Naive thymus-derived CD8-positive, alpha-beta T cell (primary cell): ENCODE results near the gene FLOT2. TPM values are rescaled to one million over a fixed set of nuclear protein-coding genes. Genes with fewer than 3 reads are reported as not detected.
A peak's percentile ranks its signal among the peaks of the same experiment; 100 is the strongest.
"Not testable (repeated sequence)": the region's sequence is repeated elsewhere in the genome, so short reads cannot be mapped to it uniquely, and the experiment has no call there.

Experiments used
- ATAC-seq, 2 donors: fragments of 150-1000 bp; cut with Tn5 transposase in 1 of 2; sonication (Bioruptor Pico), chemical (Tn5 transposase) in 1 of 2; 1 replicate in 1 of 2; 2 replicates in 1 of 2; pipeline ENCODE4 v1.10.0; 2021; ENCODE audit warnings: mild to moderate bottlenecking in 2 of 2, moderate library complexity in 2 of 2
- POLR2A ChIA-PET: fragments of 350-600 bp; sonication (Branson Sonifier 250); formaldehyde crosslinking; loops from one replicate; lab custom pipeline; 2021; ENCODE audit warnings: antibody characterized with exemption; lab: Charles Lee
- DNase-seq, 10 donors: peaks; one replicate each; pipeline versions ENCODE4 v3.0.0 to v3.0.0-alpha.2; 2020 to 2022
- H3K27ac Mint-ChIP-seq, 10 donors: one replicate each; pipeline ENCODE4 v1.8.0; 2020 to 2022; ENCODE audit warnings: mild to moderate bottlenecking in 10 of 10, mixed read lengths in 10 of 10, moderate library complexity in 4 of 10, inconsistent platforms in 1 of 10
- H3K27me3 Mint-ChIP-seq, 5 donors: one replicate each; pipeline ENCODE4 v1.8.0; 2021 to 2022; ENCODE audit warnings: mixed read lengths in 5 of 5
- H3K36me3 Mint-ChIP-seq, 3 donors: one replicate each; pipeline ENCODE4 v1.8.0; 2020 to 2022; ENCODE audit warnings: mixed read lengths in 3 of 3, mild to moderate bottlenecking in 2 of 3, inconsistent platforms in 1 of 3
- H3K4me1 Mint-ChIP-seq, 4 donors: one replicate each; pipeline ENCODE4 v1.8.0; 2021 to 2022; ENCODE audit warnings: mixed read lengths in 4 of 4
- H3K4me3 Mint-ChIP-seq, 10 donors: one replicate each; pipeline ENCODE4 v1.8.0; 2020 to 2022; ENCODE audit warnings: mild to moderate bottlenecking in 10 of 10, mixed read lengths in 10 of 10, moderate library complexity in 6 of 10, inconsistent platforms in 1 of 10
- H3K9me3 Mint-ChIP-seq, 9 donors: one replicate each; pipeline ENCODE4 v1.8.0; 2020 to 2022; ENCODE audit warnings: mixed read lengths in 9 of 9, mild to moderate bottlenecking in 3 of 9, inconsistent platforms in 1 of 9, moderate library complexity in 1 of 9
- polyA plus RNA-seq, 3 donors: library from polyadenylated mRNA; unstranded; fragments of 300-500 nt; fragmentation: Illumina TruSeq; gene quantifications; one replicate each; pipeline ENCODE4 v1.2.3, GENCODE V29; 2021
- total RNA-seq, 8 experiments: library from RNA in 2 of 8; stranded (reverse) in 2 of 8; gene quantifications; one replicate each; pipeline ENCODE4 v1.2.3 and lab custom pipeline; 2021 to 2026

The FLOT2 gene
- total and polyA plus RNA-seq, 5 experiments from 2014 or later: 206 to 253 (median 230) TPM

DNA sequence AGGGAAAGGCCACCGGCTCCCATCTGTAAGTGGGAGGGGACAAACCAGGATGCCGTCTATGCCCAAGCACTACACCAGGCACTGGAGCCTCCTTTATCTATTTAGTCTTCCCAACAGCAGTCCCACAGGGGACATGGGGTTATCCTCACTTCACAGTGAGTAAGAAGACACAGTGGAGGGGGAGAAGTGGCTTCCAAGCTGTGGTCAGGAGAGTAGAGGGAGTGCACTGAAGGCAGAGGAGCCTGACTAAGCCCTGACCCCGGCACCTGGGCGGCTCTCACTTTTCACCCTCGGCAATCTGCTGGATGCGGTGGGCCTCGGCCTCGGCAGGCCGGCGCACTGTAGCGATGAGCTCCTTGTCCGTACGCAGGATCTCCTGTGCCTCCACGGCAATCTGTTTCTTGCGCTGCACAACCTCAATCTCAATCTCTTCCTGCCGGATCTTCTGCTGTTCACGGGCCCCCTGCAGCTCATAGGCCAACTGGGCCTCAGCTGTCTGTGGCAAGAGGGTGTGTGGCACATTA is 15.9 kb downstream of the FLOT2 start:
- Mint-ChIP-seq H3K27me3 (no peaks in the 10 kb centered on the region), H3K4me1 (peaks cover 9 to 20% (median 14%) of the 10 kb centered on the region in 4 donors), H3K4me3 (no peak overlapping the region), H3K36me3 (peaks cover 6 to 74% (median 23%) of the 10 kb centered on the region in 3 donors), H3K27ac (no peak overlapping the region), H3K9me3 (no peaks in the 10 kb centered on the region)
- ATAC-seq (no peak), DNase-seq (no peak)
- POLR2A ChIA-PET: interaction anchor here (0.9 to 2.2 kb wide), 5 partner anchors 13 to 48 kb away, joined by 3 to 5 read pairs (median 3); no protein-coding TSS in a partner anchor

DNA sequence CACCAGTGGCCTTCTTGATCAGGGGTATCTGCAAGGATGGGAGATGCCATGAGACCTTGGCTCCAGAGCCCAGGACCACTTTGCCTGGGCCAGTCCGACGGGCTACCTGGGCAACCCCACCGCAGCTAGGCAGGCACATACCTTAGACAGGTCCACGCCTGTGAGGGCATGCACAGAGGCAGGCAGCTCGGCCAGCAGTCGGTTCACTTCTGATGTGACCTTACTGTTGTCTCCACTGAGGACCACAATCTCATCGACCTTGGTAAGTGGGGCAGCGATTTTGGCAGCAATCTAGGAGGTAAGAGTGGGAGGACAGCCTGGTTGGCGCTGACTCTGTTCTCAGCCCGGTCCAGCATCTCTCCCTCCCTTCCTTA is 17.0 kb downstream of the FLOT2 start:
- Mint-ChIP-seq H3K36me3 (peaks cover 6 to 68% (median 23%) of the 10 kb centered on the region in 3 donors), H3K4me1 (peaks cover 9 to 17% (median 10%) of the 10 kb centered on the region in 4 donors), H3K27me3 (no peaks in the 10 kb centered on the region), H3K9me3 (no peaks in the 10 kb centered on the region), H3K4me3 (no peak overlapping the region), H3K27ac (peak overlapping the region in 1 of 10 donors; percentile 24)
- POLR2A ChIA-PET: interaction anchor here (2.2 kb wide), 1 partner anchor 16 kb away, joined by 5 read pairs; no protein-coding TSS in a partner anchor
- no peak for DNase-seq
- ATAC-seq: no peak

DNA sequence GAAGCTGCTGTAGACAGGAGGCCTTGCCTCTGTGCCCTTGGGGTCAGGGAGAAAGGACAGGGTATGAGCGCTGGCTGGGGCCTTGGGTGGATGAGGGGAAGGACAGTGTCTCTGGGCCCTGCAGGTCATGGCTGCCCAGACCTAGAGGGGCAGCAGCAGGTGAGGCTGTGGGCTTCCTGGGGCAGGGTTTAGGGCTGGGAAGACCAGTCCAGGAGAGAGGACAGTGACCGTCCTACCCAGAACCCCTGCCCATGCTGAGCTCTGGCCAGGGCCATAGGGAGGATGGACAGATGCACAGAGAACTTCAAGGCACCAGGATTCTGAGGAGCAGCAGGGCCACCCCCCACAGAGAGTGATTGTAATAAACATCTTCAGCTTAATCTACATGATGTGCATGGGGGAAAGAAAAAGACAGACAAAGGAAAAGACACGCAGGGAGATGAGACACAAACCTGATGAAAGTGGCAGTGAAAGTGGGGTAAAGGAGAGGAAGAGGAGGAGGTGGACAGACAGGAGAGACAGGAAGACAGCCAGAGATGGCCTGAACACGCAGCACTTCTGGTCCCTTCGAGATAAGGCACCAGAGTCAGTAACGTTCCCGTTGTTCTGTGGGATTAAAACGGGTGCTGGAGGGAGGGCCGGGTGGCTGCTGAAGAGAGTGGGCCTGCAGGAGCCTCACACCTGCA is 17.5 kb downstream of the FLOT2 start:
- DNase-seq (no peak), ATAC-seq (no peak)
- Mint-ChIP-seq H3K4me1 (peaks cover 3 to 12% (median 5%) of the 10 kb centered on the region in 4 donors), H3K27me3 (no peaks in the 10 kb centered on the region), H3K9me3 (no peaks in the 10 kb centered on the region), H3K4me3 (no peak overlapping the region), H3K27ac (peak overlapping the region in 4 of 10 donors; percentile 16 to 66 (median 45)), H3K36me3 (peaks cover 6 to 62% (median 23%) of the 10 kb centered on the region in 3 donors)
- POLR2A ChIA-PET: interaction anchor here (1.3 to 2.9 kb wide), 3 partner anchors 13 to 20 kb away, joined by 3 to 16 read pairs (median 6); no protein-coding TSS in a partner anchor

DNA sequence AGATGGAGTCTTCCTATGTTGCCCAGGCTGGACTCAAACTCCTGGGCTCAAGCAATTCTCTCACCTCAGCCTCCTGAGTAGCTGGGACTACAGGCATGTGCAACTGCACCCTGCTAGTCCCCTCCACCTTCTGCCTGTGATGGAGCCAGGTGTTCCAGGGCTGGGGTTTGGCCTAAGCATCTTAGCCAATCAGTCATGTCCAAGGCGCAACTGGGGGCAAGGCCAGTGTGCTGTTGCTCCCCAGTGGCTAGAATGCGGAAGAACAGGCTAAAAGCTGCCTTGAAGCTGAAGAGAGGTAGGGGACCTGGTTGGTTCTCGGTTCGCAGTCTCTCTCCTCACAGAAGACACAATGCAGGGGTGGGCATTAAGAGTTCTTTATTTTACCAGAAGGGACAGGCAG is 18.6 kb downstream of the FLOT2 start:
- DNase-seq: no peak
- POLR2A ChIA-PET: interaction anchor here (1.0 to 2.9 kb wide), 5 partner anchors 14 to 22 kb away, joined by 3 to 16 read pairs (median 5); partner anchors contain the start of gene FLOT2

DNA sequence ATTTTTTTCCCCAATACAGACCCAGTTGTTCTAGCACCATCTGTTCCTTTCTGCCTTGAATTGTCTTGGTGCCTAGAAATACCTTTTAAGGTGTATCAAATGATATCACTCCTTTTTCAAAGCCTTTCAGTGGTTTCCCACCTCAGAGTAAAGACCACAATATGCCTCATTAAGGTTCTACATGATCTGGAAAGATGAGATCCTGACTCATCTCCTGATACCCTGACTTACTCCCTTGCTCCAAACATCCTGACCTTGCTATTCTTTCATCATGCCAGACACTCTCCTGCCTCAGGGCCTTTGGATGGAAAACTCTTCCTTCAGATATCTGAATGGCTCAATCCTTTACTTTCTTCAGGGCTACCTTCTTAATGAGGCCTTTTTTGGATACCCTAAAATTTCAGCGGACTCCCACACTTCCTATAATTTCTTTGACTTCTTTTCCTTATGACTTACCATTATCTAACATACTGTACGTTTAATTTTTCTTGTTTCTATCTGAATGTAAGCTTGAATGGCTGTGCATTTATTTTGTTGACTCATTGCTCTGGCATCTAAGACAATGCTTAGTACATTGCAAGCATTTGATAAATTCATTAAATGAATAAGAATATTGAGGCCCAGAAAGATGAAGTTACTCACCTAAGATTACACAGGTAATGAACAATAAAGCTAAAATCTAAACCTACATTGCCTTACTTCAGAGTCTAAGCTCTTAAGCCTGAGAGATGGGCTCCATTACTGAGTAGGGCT is 19.2 kb downstream of the FLOT2 start:
- H3K27me3 Mint-ChIP-seq: no peaks in the 10 kb centered on the region
- H3K9me3 Mint-ChIP-seq: no peaks in the 10 kb centered on the region
- H3K27ac Mint-ChIP-seq: peak overlapping the region in 4 of 10 donors; percentile 18 to 59 (median 44)
- POLR2A ChIA-PET: interaction anchor here (1.0 to 2.9 kb wide), 5 partner anchors 15 to 22 kb away, joined by 3 to 16 read pairs (median 5); partner anchors contain the start of gene FLOT2
- ATAC-seq (no peak), DNase-seq (no peak)
- peaks cover 6 to 50% (median 23%) of the 10 kb centered on the region in 3 donors for H3K36me3 Mint-ChIP-seq
- peaks cover 0 to 4% (median under 1%) of the 10 kb centered on the region in 4 donors for H3K4me1 Mint-ChIP-seq
- no peak overlapping the region for H3K4me3 Mint-ChIP-seq

More for the DNA sequence above, 18.6 kb downstream of the FLOT2 start:
- no peaks in the 10 kb centered on the region for H3K9me3 Mint-ChIP-seq
- peak; percentile 33 to 38 for ATAC-seq
- no peak overlapping the region for H3K4me3 Mint-ChIP-seq
- peaks cover 0 to 5% (median under 1%) of the 10 kb centered on the region in 4 donors for H3K4me1 Mint-ChIP-seq
- peaks cover 6 to 52% (median 23%) of the 10 kb centered on the region in 3 donors for H3K36me3 Mint-ChIP-seq
- no peaks in the 10 kb centered on the region for H3K27me3 Mint-ChIP-seq
- peak overlapping the region in 2 of 10 donors; percentile 24 to 53 for H3K27ac Mint-ChIP-seq

DNA sequence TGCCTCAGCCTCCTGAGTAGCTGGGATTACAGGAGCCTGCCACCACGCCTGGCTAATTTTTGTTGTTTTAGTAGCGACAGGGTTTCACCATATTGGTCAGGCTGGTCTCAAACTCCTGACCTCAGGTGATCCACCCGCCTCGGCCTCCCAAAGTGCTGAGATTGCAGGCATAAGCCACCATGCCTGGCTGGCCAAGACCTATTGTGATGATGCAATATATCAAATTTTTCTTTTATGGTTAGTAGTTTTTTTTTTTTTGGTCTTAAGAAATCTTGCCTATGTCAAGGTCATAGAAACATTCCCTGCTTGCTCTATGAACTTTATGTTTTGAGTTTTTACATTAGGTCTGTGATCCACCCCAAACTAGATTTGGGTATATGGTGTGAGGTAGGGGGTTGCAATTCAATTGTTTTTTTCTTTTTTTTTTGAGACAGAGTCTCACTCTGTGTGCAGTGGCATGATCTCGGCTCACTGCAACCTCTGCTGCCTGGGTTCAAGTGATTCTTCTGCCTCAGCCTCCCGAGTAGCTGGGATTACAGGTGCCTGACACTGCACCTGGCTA is 20.3 kb downstream of the FLOT2 start:
- POLR2A ChIA-PET: interaction anchor here (2.9 kb wide), 1 partner anchor 16 kb away, joined by 16 read pairs; no protein-coding TSS in a partner anchor
- not testable (repeated sequence) for DNase-seq, H3K4me3 Mint-ChIP-seq, H3K9me3 Mint-ChIP-seq, H3K4me1 Mint-ChIP-seq, H3K27me3 Mint-ChIP-seq, ATAC-seq
- Mint-ChIP-seq H3K27ac (peak overlapping the region in 1 of 10 donors; percentile 37), H3K36me3 (peaks cover 6 to 39% (median 20%) of the 10 kb centered on the region in 3 donors)

DNA sequence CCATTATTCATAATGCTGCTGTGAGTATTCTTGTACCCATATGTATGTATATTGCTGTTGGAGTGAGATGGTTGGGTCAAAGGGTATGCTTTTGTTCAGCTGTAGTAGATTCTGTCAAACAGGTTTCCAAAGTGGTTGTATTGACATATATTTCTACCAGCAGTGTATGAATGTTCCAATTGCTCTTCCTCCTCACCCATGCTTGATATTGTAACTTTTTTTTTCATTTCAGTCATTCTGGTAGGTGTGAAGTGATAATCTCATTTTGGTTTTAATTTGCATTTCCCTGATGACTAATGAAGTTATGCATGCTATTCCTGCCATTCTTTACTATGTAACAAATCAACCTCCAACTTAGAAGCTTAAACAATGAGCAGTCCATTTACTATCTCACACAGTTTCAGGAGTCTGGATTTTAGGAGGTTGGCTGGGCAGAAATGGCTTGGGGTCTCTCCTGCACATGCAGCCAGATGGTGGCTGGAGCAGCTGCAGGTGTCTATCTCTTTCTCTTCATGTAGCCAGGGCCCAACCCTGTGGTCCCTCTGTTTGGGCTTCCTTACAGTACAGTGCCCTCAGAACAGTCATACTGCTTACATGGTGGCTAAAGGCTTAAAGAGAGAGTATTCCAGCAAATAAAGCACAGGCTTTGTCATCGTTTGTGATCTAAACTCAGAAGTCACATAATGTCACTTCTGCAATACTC is 21.5 kb downstream of the FLOT2 start:
- Mint-ChIP-seq H3K4me3 (no peak overlapping the region), H3K4me1 (peaks cover 6 to 15% (median 11%) of the 10 kb centered on the region in 4 donors), H3K36me3 (peaks cover 6 to 32% (median 18%) of the 10 kb centered on the region in 3 donors), H3K27me3 (no peaks in the 10 kb centered on the region), H3K27ac (peak overlapping the region in 2 of 10 donors; percentile 17 to 19), H3K9me3 (no peaks in the 10 kb centered on the region)
- POLR2A ChIA-PET: interaction anchor here (1.6 kb wide), 1 partner anchor 20 kb away, joined by 6 read pairs; no protein-coding TSS in a partner anchor
- DNase-seq (no peak), ATAC-seq (no peak)

DNA sequence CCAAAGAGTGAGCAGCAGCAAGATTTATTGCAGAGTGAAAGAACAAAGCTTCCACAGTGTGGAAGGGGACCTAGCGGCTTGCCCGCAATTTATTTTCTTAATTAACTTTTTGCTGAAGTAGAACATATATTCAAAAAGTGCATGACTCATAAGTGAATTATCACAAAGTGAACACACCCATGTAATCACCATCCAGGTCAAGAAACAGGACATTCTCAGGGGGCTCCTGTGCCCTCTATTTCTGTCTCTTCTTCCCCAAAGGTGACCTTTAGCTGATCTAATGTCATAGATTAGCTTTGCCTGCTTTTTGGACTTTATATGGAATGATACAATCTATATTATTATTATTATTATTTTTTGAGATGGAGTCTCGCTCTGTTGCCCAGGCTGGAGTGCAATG is 22.8 kb downstream of the FLOT2 start:
- H3K9me3 Mint-ChIP-seq: no peaks in the 10 kb centered on the region
- POLR2A ChIA-PET: interaction anchor here (0.6 to 1.6 kb wide), 3 partner anchors 21 to 245 kb away, joined by 3 to 7 read pairs (median 6); no protein-coding TSS in a partner anchor
- H3K4me1 Mint-ChIP-seq: peaks cover 8 to 18% (median 14%) of the 10 kb centered on the region in 4 donors
- H3K36me3 Mint-ChIP-seq: peaks cover 6 to 19% (median 16%) of the 10 kb centered on the region in 3 donors
- H3K27ac Mint-ChIP-seq: no peak overlapping the region
- H3K27me3 Mint-ChIP-seq: no peaks in the 10 kb centered on the region
- H3K4me3 Mint-ChIP-seq: no peak overlapping the region
- ATAC-seq (no peak), DNase-seq (no peak)

DNA sequence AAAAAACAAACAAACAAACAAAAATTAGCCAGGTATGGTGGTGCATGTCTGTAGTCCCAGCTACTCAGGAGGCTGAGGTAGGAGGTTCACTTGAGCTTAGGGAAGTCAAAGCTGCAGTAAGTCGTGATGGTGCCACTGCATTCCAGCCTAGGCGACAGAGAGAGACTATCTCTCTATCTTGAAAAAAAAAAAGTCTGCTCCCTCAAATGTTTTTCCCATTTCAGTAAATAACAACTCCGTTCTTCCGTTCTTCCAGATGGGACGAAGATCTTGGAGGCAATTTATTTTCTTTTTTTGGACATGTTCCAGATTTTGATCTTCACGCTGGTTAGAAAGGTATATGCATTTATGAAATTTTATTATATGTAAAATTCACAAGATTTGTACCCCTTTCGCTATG is 23.7 kb downstream of the FLOT2 start:
- DNase-seq: no peak
- Mint-ChIP-seq H3K4me1 (peaks cover 8 to 18% (median 14%) of the 10 kb centered on the region in 4 donors), H3K4me3 (no peak overlapping the region), H3K36me3 (peaks cover 6 to 12% (median 10%) of the 10 kb centered on the region in 3 donors), H3K9me3 (no peaks in the 10 kb centered on the region), H3K27me3 (no peaks in the 10 kb centered on the region), H3K27ac (peak overlapping the region in 1 of 10 donors; percentile 71)
- ATAC-seq: no peak
- POLR2A ChIA-PET: no interaction called here

DNA sequence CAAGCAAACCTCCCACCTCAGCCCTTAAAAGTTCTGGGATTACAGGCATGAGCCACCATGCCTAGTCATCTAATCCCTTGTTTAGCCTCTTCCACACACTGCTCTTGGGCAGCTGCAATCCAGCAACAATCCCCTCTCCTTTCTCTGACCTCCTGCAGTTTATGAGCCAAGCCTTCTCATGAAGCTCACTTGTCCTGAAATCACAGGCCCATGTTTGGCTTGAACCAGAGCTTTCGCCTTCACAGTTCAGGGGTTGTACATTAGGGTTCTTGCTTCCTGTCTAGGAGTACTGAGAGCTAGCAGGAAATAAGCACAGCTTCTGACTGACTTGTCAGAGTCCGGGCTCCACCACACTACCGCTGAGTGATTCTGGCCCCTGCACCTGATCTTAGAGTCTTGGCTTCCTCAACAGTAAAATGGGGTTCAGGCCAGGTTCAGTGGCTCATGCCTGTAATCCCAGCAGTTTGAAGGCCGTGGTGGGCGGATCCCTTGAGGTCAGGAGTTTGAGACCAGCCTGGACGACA is 26.4 kb downstream of the FLOT2 start:
- Mint-ChIP-seq H3K9me3 (no peaks in the 10 kb centered on the region), H3K4me3 (peak overlapping the region in 9 of 10 donors; percentile 48 to 80 (median 61)), H3K27me3 (no peaks in the 10 kb centered on the region), H3K4me1 (peaks cover 7 to 18% (median 13%) of the 10 kb centered on the region in 4 donors), H3K36me3 (no peaks in the 10 kb centered on the region), H3K27ac (peak overlapping the region; percentile 86 to 100 (median 96))
- ATAC-seq (peak; percentile 100), DNase-seq (peak in 7 of 10 donors; percentile 3 to 58 (median 33))
- POLR2A ChIA-PET: interaction anchor here (0.6 to 2.2 kb wide), 13 partner anchors 10 to 143 kb away, joined by 3 to 36 read pairs (median 6); partner anchors contain the start of genes ERAL1, FAM222B and FLOT2

DNA sequence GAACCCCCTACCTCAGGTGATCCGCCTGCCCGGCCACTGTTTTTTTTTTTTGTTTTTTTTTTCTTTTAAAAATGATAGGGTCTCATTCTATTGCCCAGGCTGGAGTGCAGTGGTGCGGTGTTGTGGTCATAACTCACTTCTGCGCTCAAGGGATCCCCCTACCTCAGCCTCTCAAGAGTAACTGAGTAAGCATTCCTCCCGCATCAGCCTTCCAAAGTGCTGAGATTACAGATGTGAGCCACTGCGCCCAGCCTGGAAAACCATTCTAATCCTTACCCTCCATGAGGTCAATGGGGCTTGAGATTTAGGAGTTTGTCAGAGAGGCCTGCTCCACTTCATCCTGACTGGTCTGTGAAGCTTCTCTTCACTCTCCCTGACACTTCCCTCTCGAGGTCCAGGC is 30.3 kb downstream of the FLOT2 start:
- H3K4me1 Mint-ChIP-seq: peaks cover 5 to 17% (median 13%) of the 10 kb centered on the region in 4 donors
- no peak overlapping the region for H3K27ac Mint-ChIP-seq
- no peaks in the 10 kb centered on the region for H3K36me3 Mint-ChIP-seq
- POLR2A ChIA-PET: interaction anchor here (1.1 kb wide), 1 partner anchor 30 kb away, joined by 3 read pairs; the partner anchor contains the start of gene FLOT2
- no peaks in the 10 kb centered on the region for H3K9me3 Mint-ChIP-seq
- no peaks in the 10 kb centered on the region for H3K27me3 Mint-ChIP-seq
- ATAC-seq (no peak), DNase-seq (no peak)
- H3K4me3 Mint-ChIP-seq: no peak overlapping the region
